AG04450 (cell line): ENCODE results near the gene MCTP1. TPM values are rescaled to one million over a fixed set of nuclear protein-coding genes. Genes with fewer than 3 reads are reported as not detected.

Source experiments
- CTCF ChIA-PET: fragments of 300-600, 350-600 bp; formaldehyde crosslinking; extraction: SDS; loops from one replicate; lab custom pipeline; 2022; ENCODE audit warnings: antibody characterized with exemption, inconsistent platforms; lab: Charles Lee
- POLR2A ChIA-PET: fragments of 350-600 bp; formaldehyde crosslinking; extraction: SDS; loops from one replicate; lab custom pipeline; 2021; ENCODE audit warnings: antibody characterized with exemption, inconsistent platforms; lab: Yijun Ruan, JAX
- DNase-seq: peaks from one replicate; pipeline ENCODE4 v3.0.0-alpha.2; 2011; ENCODE audit warnings: low read depth, low spot score
- H3K27ac ChIP-seq: one replicate; pipeline ENCODE4 v1.5.1; 2012; ENCODE audit warnings: low read depth, low read length, control low read depth
- H3K27me3 ChIP-seq: one replicate; pipeline ENCODE4 v1.6.0; 2012; ENCODE audit warnings: low read length; ENCODE audit not compliant: control insufficient read depth, insufficient read depth
- H3K4me3 ChIP-seq: 2 replicates; pipeline ENCODE4 v1.5.1; 2011; ENCODE audit warnings: mild to moderate bottlenecking, low read depth, low read length, control low read depth
- H3K9me3 ChIP-seq: 2 replicates; pipeline ENCODE4 v1.5.1; 2012; ENCODE audit warnings: low read length; ENCODE audit not compliant: control insufficient read depth, insufficient read depth
- CTCF ChIP-seq: IDR thresholded peaks from 2 replicates; pipeline ENCODE4 v1.5.1; 2011; ENCODE audit warnings: low read depth, low read length, control low read depth, inconsistent platforms
- polyA plus RNA-seq: library from polyadenylated mRNA; depleted of rRNA; stranded (reverse); fragments of >200 nt; gene quantifications from 2 replicates; pipeline ENCODE4 v1.2.3, GENCODE V29; 2011

MCTP1 gene
- polyA plus RNA-seq, 1 experiment = 0.66 TPM

GRCh38 chr5:95102687-95103086 is 182.2 kb downstream of the MCTP1 start:
- no peaks in the 10 kb centered on the region for H3K9me3 ChIP-seq
- H3K27ac ChIP-seq = no peak overlapping the region
- POLR2A ChIA-PET = no interaction called here

GRCh38 chr5:95102080-95102479 is 182.8 kb downstream of the MCTP1 start:
- DNase-seq = no peak
- ChIA-PET POLR2A (no interaction called here), CTCF (no interaction called here)
- no peaks in the 10 kb centered on the region for H3K27me3 ChIP-seq
- no peaks in the 10 kb centered on the region for H3K9me3 ChIP-seq
- no peak for TF ChIP-seq CTCF
- H3K4me3 ChIP-seq = no peak overlapping the region
- no peak overlapping the region for H3K27ac ChIP-seq

More at GRCh38 chr5:95102687-95103086, 182.2 kb downstream of the MCTP1 start:
- no peak for TF ChIP-seq CTCF
- Histone ChIP-seq H3K4me3 (no peak overlapping the region), H3K27me3 (no peaks in the 10 kb centered on the region)
- CTCF ChIA-PET = no interaction called here
- no peak for DNase-seq

- no peak for TF ChIP-seq CTCF
- ChIA-PET CTCF (no interaction called here), POLR2A (no interaction called here)
- Histone ChIP-seq H3K27me3 (no peaks in the 10 kb centered on the region), H3K9me3 (no peaks in the 10 kb centered on the region), H3K27ac (no peak overlapping the region), H3K4me3 (no peak overlapping the region)
- DNase-seq = no peak
These were observed 184.3 kb downstream of the MCTP1 start for GRCh38 chr5:95100551-95100950.

- Histone ChIP-seq H3K27ac (no peak overlapping the region), H3K27me3 (no peaks in the 10 kb centered on the region), H3K4me3 (no peak overlapping the region), H3K9me3 (no peaks in the 10 kb centered on the region)
- ChIA-PET POLR2A (no interaction called here), CTCF (no interaction called here)
- TF ChIP-seq CTCF = no peak
- DNase-seq = no peak
These were observed 186.9 kb downstream of the MCTP1 start for GRCh38 chr5:95098012-95098411.

GRCh38 chr5:95093211-95093610 is 191.7 kb downstream of the MCTP1 start:
- H3K27me3 ChIP-seq = no peaks in the 10 kb centered on the region
- POLR2A ChIA-PET = no interaction called here
- no peak overlapping the region for H3K4me3 ChIP-seq
- H3K27ac ChIP-seq = no peak overlapping the region
- no peaks in the 10 kb centered on the region for H3K9me3 ChIP-seq
- CTCF ChIA-PET = interaction anchor here (1.4 kb wide), 1 partner anchor 125 kb away, joined by 3 read pairs; no protein-coding TSS in a partner anchor
- no peak for TF ChIP-seq CTCF
- no peak for DNase-seq
